Measurements from ENCODE around the gene VSIG4.

- no peak for TF ChIP-seq CTCF (IDR thresholded peaks at IDR 0.05)
- TF ChIP-seq POLR2A (IDR thresholded peaks at IDR 0.05), result no peak
Measured at GRCh38 chrX:66004928-66005829, 34.7 kb downstream of the VSIG4 start.
